ENCODE measurements around the gene ELMOD1.

DNA sequence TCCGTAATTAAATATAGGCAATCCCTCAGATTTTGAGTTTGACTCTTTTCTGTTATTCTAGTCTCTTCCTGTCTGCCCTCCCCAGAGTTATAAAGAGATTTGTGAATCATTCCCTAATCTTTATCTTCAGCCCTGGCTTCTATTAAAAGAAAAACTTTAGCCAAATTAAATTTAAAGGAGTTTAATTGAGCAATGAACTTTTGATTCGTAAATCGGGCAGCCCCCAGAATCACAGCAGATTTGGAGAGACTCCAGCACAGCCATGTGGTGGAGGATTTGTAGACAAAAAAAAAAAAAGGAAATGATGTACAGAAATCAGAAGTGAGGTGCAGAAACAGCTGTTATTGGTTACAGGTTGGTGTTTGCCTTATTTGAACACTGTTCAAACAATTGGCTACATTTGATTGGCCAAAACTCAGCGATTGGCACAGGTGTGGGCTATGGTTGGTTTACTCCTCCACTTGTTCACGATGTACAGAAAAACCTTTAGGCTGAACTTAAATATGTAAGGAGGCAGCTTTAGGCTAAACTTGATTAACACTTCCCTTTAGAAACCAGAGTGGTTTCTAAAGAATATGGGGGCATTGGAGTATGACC is 23.1 kb upstream of the ELMOD1 start:
- TF ChIP-seq EP300 (IDR thresholded peaks at IDR 0.05; ENCODE audit: low read depth) (no peak), POLR2A (IDR thresholded peaks at IDR 0.05) (no peak), POLR2AphosphoS5 (IDR thresholded peaks at IDR 0.05) (no peak)
- TF ChIP-seq, protein P1, sequence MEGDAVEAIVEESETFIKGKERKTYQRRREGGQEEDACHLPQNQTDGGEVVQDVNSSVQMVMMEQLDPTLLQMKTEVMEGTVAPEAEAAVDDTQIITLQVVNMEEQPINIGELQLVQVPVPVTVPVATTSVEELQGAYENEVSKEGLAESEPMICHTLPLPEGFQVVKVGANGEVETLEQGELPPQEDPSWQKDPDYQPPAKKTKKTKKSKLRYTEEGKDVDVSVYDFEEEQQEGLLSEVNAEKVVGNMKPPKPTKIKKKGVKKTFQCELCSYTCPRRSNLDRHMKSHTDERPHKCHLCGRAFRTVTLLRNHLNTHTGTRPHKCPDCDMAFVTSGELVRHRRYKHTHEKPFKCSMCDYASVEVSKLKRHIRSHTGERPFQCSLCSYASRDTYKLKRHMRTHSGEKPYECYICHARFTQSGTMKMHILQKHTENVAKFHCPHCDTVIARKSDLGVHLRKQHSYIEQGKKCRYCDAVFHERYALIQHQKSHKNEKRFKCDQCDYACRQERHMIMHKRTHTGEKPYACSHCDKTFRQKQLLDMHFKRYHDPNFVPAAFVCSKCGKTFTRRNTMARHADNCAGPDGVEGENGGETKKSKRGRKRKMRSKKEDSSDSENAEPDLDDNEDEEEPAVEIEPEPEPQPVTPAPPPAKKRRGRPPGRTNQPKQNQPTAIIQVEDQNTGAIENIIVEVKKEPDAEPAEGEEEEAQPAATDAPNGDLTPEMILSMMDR (IDR thresholded peaks at IDR 0.05): no peak
